A204.1 (cell line): ENCODE measurements around the gene ACE.

Experiments
- FAIRE-seq: peaks from 2 replicates; lab custom pipeline; 2012; peaks lifted over from hg19 to GRCh38; lab: Jason Lieb, UNC

ACE gene

DNA sequence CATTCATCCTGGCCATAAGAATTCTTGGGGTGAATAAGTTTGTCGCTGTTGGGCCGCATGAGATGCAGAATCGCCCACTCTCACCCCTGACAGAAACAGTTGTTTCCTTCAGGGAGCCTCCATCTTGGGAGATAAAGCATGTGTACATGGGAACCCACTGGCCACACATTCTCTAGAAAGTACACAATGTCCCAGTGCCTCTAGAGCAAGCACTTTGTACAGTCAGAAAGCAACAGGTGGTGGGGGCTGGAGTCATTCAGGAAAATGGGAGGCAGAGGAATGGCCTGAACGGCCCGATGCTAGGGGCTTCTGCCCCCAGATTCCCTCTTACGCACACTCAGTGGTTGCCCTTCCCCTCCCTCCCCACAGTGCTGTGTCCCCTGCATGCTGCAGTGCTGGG, 16.1 kb downstream of the ACE start:
- FAIRE-seq, result no peak

- no peak for FAIRE-seq
Measured at GRCh38 chr17:63493411-63493810, 16.6 kb downstream of the ACE start.

GRCh38 chr17:63494300-63494928, 17.6 kb downstream of the ACE start:
- no peak for FAIRE-seq

DNA sequence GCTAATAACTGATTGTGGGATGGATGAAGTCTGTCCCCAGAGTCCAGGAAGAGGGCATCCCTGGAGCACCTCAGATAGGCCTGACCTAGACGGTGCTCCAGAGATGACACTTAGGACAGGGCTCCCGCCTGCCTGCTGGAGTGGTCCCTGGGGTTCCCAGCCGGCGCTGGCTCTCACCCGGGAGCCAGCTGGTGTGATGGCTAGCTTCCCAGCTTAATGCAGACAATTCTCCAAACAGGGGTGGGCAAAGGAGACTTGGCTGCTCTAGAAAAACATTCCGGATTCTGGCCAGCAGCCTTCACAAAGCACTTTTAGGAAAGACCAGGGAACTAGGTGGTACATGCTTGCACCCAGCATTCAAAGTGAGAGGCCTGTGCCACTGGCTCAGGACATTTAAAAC, 18.6 kb downstream of the ACE start:
- no peak for FAIRE-seq

DNA sequence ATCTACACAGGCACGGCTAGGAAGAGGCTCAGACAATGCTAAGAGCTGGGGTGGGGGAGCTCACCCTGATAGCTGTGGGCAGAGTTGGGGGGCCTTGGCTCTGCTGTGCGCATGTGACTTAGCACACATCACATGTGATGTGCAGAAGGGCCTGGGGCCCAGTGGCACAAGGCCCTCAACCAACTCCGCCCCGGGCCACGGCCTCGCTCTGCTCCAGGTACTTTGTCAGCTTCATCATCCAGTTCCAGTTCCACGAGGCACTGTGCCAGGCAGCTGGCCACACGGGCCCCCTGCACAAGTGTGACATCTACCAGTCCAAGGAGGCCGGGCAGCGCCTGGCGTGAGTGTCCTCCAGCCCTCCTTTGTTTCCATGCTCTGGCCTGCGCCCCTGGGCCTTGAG, 19.3 kb downstream of the ACE start:
- no peak for FAIRE-seq

DNA sequence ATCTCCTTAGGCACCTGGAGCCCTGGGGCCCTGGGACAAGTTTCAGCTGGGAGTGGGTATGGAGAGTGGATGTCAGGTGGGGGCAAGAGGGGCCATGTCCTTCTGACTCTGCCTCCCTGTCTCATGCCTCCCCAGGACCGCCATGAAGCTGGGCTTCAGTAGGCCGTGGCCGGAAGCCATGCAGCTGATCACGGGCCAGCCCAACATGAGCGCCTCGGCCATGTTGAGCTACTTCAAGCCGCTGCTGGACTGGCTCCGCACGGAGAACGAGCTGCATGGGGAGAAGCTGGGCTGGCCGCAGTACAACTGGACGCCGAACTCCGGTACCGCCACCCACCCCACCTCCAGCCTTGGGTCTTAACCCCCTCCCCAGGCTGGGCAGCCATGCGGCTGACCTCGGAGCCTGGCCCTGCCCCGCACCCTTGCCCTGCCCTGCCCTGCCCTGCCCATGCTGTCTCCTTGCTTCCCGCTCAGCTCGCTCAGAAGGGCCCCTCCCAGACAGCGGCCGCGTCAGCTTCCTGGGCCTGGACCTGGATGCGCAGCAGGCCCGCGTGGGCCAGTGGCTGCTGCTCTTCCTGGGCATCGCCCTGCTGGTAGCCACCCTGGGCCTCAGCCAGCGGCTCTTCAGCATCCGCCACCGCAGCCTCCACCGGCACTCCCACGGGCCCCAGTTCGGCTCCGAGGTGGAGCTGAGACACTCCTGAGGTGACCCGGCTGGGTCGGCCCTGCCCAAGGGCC, 20.0 kb downstream of the ACE start:
- no peak for FAIRE-seq

GRCh38 chr17:63497708-63498483, 21.0 kb downstream of the ACE start:
- FAIRE-seq, result no peak

DNA sequence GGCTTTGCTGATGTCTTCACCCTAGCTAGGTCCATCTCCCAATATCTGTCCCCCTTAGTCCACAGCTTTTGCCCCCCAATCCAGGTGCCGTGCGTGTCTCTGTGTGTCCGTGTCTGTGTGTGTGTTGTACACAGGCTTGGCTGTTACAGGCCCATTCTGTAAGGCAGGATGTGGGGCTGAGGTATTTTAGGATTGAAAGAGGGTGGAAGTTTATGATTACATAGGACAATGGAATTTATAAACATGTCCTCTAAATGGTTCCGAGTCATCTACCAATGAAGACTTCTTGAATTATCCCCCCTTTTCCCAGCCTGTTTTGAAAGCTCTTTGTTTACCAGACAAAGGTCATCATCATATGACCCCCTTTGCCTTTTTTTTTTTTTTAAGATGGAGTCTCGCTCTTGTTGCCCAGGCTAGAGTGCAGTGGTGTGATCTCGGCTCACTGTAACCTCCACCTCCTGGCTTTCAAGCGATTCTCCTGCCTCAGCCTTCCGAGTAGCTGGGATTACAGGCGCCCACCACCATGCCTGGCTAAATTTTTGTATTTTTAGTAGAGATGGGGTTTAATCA, 21.9 kb downstream of the ACE start:
- no peak for FAIRE-seq

- FAIRE-seq, result no peak
Measured at GRCh38 chr17:63500543-63501390, 23.9 kb downstream of the ACE start.

GRCh38 chr17:63503341-63503705, 26.5 kb downstream of the ACE start:
- FAIRE-seq, result no peak

- no peak for FAIRE-seq
Measured at GRCh38 chr17:63504261-63504660, 27.4 kb downstream of the ACE start.

DNA sequence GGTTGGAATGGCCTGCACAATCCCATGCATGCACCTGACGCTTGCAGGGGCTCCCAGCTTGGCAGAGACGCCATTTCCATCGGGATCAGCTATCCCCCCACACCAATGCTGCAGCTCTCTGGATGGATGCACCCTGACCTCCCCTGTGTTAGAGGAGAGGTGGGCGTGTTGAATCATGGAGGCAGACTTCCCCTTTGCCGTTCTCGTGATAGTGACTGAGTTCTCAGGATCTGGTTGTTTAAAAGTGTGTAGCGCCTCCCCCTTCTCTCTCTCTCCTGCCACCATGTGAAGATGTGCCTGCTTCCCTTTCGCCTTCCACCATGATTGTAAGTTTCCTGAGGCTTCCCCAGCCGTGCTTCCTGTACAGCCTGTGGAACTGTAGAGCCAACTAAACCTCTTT, 28.5 kb downstream of the ACE start:
- FAIRE-seq, result no peak

- FAIRE-seq, result no peak
Measured at GRCh38 chr17:63506627-63507026, 29.8 kb downstream of the ACE start.

- FAIRE-seq, result no peak
Measured at GRCh38 chr17:63511331-63511730, 34.5 kb downstream of the ACE start.

- no peak for FAIRE-seq
Measured at GRCh38 chr17:63512388-63512787, 35.5 kb downstream of the ACE start.

DNA sequence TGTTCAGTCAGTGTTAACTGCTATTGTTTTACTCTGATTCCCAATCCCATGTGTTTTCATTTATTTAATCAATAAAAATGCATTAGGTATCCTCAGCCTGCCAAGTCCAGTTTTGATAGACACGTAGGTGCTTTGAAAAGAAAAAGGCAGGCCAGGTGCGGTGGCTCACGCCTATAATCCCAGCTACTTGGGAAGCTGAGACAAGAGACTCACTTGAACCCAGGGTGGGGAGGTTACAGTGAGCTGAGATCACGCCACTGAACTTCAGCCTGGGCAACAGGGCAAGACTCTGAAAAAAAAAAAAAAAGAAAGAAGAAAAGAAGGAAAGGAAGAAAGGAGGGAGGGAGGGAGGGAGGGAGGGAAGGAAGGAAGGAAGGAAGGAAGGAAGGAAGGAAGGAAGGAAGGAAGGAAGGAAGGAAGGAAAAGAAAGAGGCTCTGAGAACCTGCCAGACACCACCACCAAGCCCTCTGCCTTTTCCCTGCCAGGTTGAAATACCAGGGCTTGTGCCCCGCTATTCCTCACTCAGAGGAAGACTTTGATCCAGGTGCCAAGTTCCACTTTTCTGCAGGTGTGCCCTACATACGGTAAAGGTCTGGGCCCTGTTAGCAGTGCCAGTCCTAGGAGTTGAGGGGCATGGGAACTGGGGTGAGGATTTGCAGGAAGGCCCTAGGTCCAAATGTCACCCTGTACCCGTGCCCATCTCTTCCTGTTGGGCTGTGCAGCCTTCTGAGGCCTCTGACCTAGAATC, 36.2 kb downstream of the ACE start:
- no peak for FAIRE-seq

DNA sequence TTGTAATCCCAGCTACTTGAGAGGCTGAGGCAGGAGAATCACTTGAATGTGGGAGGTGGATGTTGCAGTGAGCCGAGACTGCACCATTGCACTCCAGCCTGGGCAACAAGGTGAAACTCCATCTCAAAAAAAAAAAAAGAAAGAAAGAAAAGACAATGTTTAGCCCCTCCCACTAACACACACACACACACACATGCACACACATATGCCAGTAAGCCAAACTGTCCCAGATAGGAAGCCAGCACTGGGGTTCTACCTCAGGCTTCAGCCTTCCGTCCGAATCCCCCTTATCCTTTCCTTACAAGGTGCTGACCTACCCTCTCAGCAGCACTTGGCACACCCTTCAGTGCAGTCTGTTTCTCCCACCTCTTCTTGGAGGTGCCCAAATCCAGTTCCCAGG, 37.6 kb downstream of the ACE start:
- no peak for FAIRE-seq

GRCh38 chr17:63514974-63515373, 38.1 kb downstream of the ACE start:
- no peak for FAIRE-seq

GRCh38 chr17:63515426-63515825, 38.6 kb downstream of the ACE start:
- FAIRE-seq, result no peak

DNA sequence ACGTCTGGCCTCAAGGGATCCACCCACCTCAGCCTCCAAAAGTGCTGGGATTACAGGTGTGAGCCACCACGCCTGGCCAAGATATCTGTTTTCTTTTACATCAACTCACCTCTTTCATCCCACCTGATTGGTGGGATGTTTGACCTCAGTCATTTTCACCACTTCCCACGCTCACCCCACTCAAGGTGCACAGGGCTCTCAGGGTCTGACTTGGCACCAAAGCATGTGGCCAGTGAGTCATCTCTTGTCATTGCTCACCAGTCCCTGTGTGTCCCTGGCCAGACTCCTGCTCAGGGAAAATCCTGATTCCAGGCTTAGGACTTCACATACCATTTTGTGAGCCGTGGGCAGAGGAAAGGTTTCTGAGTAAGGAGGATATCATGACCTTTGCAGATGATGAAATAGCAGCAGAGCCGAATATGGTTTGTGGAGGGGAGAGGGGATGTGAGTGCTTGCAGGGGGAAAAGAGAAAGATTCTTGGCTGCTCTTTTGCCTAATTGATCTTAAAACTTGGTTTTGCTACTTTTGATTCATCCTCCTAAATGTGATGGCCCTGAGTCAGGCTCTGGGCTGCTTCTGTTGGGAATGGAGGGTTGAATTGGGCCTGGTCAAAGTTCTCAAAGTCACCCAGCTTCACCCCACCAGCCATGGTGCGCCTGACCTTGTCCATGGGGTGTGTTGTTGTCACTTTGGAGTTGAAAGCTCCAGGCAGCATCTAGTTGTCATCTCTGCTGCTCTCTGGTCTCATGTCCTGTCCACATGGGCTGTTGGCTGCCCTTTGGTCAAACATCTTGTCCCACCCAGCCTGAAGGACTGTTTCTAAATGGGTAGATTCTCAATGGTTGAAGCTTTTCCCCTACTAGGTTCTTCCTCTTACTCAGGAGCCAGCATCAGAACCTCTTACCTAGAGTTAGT, 40.3 kb downstream of the ACE start:
- no peak for FAIRE-seq
